HPDE6-E6E7 (cell line): ENCODE results near the gene SRRM2.

ENCODE experiments used
- DNase-seq: peaks from one replicate; pipeline ENCODE4 v3.0.0; 2011; ENCODE audit warnings: missing footprints; ENCODE audit errors: extremely low spot score

Gene SRRM2

DNA sequence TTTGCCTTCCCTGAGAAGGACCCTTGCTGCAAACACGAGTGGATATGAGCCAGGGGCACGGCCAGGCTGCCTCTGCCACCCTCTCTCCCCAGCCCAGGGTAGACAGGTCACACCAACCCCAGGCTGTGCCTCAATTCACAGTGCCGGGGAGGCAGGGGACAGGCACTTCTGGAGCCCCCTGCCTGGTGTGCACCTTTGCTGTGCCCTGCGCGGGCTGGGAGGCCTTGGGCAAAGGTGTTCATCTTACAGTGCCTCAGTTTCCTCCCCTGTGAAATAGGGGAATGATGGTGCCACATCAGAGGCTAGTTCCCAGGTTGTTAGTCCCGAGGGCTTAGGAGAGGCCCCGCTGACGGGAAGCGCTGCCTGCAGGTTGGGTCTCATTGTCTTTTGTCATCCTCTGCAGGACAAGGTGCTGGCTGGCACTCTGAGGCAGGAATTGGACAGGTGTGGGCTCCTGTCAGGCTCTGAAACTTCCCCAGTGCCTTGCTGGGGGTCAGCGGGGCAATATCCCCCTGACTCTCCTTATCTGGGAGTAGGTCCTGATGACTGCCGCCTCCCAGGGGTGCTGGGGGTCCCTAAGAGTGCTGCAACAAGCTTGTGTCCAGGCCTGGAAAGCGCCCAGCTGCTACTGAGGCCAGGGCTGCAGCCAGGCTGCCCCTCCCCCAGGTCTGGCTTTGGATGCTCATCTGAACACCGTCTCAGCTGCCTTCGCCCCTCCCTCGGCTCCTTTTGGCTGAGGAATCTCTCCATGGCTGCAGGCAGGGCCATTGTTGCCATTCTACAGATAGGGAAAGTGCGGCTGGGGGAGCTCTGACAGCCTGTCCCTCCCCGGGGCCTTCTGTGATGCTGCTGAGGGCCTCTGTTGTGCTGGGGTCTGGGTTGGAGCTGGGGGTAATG, 67.7 kb downstream of the SRRM2 start:
- DNase-seq = no peak
